HG03039 (cell line): ENCODE data around the gene WFDC10A.
"Not testable (repeated sequence)": the region's sequence is repeated elsewhere in the genome, so short reads cannot be mapped to it uniquely, and the experiment has no call there.

Experiments used
- ATAC-seq: cut with Tn5 transposase; IDR thresholded peaks from one replicate; pipeline ENCODE4 v1.9.1; 2021; ENCODE audit warnings: mild to moderate bottlenecking, moderate library complexity; ENCODE audit not compliant: unreplicated experiment

Gene WFDC10A

DNA sequence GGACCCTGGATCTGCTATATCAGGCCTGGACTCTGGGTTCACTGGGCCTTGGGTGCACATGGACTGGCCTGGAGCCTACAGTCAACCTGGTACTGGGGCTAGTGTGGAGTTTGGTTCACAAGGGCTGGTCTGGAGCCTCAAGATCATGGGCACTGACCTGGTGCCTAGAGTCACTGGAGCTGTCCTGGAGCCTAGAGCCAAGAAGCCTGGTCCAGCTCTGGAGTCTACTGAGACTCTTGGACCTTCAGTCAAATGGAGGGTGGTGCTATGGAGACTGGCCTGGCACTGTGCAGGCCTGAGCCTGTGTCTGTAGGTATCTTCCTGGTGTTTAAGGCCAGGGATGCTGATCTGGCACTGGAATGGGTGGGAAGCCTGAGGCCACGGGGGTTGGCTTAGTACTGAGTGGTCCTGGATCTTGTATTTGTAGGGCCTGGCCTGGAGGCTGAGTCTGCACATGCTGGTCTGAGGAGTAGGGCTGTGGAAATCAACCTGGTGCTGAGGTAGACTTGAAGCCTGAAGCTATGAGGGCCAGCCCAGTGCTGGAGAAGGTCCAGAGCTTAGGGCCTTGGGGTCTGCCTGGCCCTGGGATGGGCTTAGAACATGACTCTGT lies 18.0 kb downstream of the WFDC10A start:
- ATAC-seq, result no peak

DNA sequence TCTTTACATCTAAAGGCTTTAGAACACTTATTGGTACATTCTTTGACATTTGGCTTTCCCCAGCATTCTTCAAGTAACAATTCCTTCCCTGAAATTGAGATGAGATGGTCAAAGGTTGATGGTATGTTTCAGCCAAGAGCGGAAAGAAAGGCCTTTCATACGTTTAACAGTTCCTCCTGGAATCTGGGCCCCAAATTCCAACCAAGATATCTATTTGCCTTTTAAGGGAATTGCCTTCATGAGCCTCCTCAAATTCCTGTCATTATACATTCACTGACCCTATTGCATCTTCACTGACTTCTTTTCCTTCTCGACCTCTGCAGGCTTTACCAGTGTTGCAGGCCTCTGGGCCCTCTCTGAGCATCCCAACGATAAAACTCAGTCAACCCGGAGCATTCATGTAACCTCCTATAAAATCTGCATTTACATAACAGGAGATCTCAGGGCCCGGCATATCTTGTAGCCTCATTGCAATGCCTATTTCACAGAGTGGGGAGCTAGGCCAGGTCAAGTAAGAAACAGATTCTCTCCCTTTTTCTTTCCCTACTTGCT lies 19.8 kb downstream of the WFDC10A start:
- no peak for ATAC-seq

DNA sequence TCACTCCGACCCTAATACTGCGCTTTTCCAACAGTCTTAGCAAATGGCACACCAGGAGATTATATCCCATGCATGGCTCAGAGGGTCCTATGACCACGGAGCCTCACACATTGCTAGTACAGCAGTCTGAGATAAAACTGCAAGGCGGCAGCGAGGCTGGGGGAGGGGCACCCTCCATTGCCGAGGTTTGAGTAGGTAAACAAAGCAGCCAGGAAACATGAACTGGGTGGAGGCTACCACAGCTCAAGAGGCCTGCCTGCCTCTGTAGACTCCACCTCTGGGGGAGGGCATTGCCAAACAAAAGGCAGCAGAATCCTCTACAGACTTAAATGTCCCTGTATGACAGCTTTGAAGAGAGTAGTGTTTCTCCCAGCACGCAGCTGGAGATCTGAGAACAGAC lies 22.2 kb downstream of the WFDC10A start:
- not testable (repeated sequence) for ATAC-seq

DNA sequence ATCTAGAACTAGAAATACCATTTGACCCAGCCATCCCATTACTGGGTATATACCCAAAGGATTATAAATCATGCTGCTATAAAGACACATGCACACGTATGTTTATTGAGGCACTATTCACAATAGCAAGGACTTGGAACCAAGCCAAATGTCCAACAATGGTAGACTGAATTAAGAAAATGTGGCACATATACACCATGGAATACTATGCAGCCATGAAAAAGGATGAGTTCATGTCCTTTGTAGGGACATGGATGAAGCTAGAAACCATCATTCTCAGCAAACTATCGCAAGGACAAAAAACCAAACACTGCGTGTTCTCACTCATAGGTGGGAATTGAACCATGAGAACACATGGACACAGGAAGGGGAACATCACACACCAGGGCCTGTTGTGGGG lies 27.5 kb downstream of the WFDC10A start:
- not testable (repeated sequence) for ATAC-seq

DNA sequence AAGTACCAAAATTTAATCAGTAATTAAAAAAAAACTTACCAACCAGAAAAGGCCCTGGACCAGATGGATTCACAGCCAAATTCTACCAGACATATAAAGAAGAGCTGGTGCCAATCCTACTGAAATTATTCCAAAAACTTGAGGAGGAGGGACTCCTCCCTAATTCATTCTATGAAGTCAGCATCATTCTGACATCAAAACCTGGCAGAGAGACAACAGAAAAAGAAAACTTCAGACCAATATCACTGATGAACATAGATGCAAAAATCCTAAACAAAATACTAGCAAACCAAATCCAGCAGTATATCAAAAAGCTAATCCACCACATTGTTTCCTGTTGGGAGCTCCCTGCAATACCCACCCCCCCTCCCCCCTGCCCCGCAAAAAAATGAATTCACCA lies 40.6 kb downstream of the WFDC10A start, which contains the start of gene WFDC11:
TSS of gene WFDC11 (minus strand) at position 101 of the 400 bp plus-strand sequence. CDS start 19,639 bp downstream, outside the sequence.
- no peak for ATAC-seq

DNA sequence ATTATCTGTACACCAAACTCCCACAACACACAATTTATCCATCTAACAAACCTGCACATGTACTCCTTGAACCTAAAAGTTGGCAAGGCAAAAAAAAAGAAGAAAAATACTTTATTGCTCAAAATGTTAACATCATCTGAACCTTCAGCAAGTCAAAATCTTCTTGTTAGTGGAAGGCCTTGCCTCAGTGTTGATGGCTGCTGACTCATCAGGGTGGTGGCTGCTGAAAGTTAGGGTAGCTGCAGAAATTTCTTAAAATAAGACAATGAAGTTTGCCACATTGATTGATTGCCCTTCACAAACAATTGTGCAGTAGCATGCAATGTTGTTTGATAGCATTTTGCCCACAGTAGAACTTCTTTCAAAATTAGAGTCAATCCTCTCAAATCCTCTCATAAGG lies 43.2 kb downstream of the WFDC10A start:
- no peak for ATAC-seq

DNA sequence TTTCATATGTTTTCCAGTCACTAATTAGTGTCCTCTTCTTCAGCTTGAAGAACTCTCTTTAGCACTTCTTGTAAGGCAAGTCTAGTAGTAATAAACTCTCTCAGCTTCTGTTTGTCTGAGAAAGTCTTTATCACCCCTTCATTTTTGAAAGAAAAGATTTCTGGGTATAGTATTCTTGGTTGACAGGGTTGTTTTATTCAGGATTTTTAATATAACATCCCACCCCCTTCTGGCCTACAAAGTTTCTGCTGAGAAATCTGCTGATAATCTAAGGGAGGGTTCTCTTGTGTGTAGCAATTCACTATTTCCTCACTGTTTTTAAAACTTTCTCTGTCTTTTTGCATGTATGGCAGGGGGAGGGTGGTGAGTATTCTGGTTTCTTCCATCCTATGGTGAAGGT lies 50.1 kb downstream of the WFDC10A start:
- ATAC-seq, result no peak
